Measurements from ENCODE around the gene MTF1. TPM values are rescaled to one million over a fixed set of nuclear protein-coding genes. Genes with fewer than 3 reads are reported as not detected.

The MTF1 gene
- polyA plus RNA-seq, 1 experiment, result 8.6 TPM

- DNase-seq (ENCODE audit: low read depth, low spot score), result no peak
- CTCF ChIA-PET, result no interaction called here
- no peak overlapping the region for H3K4me3 ChIP-seq (ENCODE audit: low read depth, low read length)
- no peak for TF ChIP-seq CTCF (IDR thresholded peaks at IDR 0.05; ENCODE audit: low read depth, low read length)
- POLR2A ChIA-PET, result no interaction called here
- H3K27me3 ChIP-seq (ENCODE audit: control insufficient read depth, insufficient read depth, low read length), result peaks cover 36% of the 10 kb centered on the region
- H3K9me3 ChIP-seq (ENCODE audit: control insufficient read depth, insufficient read depth, low read length), result peaks cover 10% of the 10 kb centered on the region
- H3K27ac ChIP-seq (ENCODE audit: low read depth, low read length), result no peak overlapping the region
Observed at GRCh38 chr1:37767488-37767887, 91.9 kb downstream of the MTF1 start.

- ChIA-PET POLR2A (interaction anchor here (0.6 kb wide), 1 partner anchor 16 kb away, joined by 5 read pairs; no protein-coding TSS in a partner anchor), CTCF (no interaction called here)
- Histone ChIP-seq H3K9me3 (ENCODE audit: control insufficient read depth, insufficient read depth, low read length) (peaks cover 10% of the 10 kb centered on the region), H3K27me3 (ENCODE audit: control insufficient read depth, insufficient read depth, low read length) (peaks cover 36% of the 10 kb centered on the region), H3K4me3 (ENCODE audit: low read depth, low read length) (no peak overlapping the region), H3K27ac (ENCODE audit: low read depth, low read length) (no peak overlapping the region)
- no peak for DNase-seq (ENCODE audit: low read depth, low spot score)
- TF ChIP-seq CTCF (IDR thresholded peaks at IDR 0.05; ENCODE audit: low read depth, low read length), result no peak
Observed at GRCh38 chr1:37765916-37766664, 93.3 kb downstream of the MTF1 start.

- H3K9me3 ChIP-seq (ENCODE audit: control insufficient read depth, insufficient read depth, low read length), result peaks cover 10% of the 10 kb centered on the region
- POLR2A ChIA-PET, result no interaction called here
- peaks cover 36% of the 10 kb centered on the region for H3K27me3 ChIP-seq (ENCODE audit: control insufficient read depth, insufficient read depth, low read length)
- CTCF ChIA-PET, result interaction anchor here (0.6 kb wide), 1 partner anchor 421 kb away, joined by 4 read pairs; no protein-coding TSS in a partner anchor
- H3K4me3 ChIP-seq (ENCODE audit: low read depth, low read length), result no peak within 1 kb of the TSS
- TF ChIP-seq CTCF (IDR thresholded peaks at IDR 0.05; ENCODE audit: low read depth, low read length), result no peak
- DNase-seq (ENCODE audit: low read depth, low spot score), result no peak
- no peak within 1 kb of the TSS for H3K27ac ChIP-seq (ENCODE audit: low read depth, low read length)
Observed at GRCh38 chr1:37764888-37765441, 94.4 kb downstream of the MTF1 start, which contains the start of gene EPHA10. Gene EPHA10 (minus strand): TSS chr1:37765120. CDS start chr1:37765066, 54 bp downstream.

- Histone ChIP-seq H3K9me3 (ENCODE audit: control insufficient read depth, insufficient read depth, low read length) (peaks cover 10% of the 10 kb centered on the region), H3K27me3 (ENCODE audit: control insufficient read depth, insufficient read depth, low read length) (peaks cover 33% of the 10 kb centered on the region), H3K27ac (ENCODE audit: low read depth, low read length) (no peak overlapping the region), H3K4me3 (ENCODE audit: low read depth, low read length) (no peak overlapping the region)
- peak; percentile 6 for DNase-seq (ENCODE audit: low read depth, low spot score)
- POLR2A ChIA-PET, result no interaction called here
- no peak for TF ChIP-seq CTCF (IDR thresholded peaks at IDR 0.05; ENCODE audit: low read depth, low read length)
- CTCF ChIA-PET, result interaction anchor here (0.6 to 1.2 kb wide), 2 partner anchors 9 to 422 kb away, joined by 3 to 4 read pairs; no protein-coding TSS in a partner anchor
Observed at GRCh38 chr1:37764414-37764825, 95.0 kb downstream of the MTF1 start.

All from AG04450 (cell line).